GM12892 (cell line): ENCODE data around the gene GNA14.
"Not testable (repeated sequence)": the region's sequence is repeated elsewhere in the genome, so short reads cannot be mapped to it uniquely, and the experiment has no call there.

Source experiments
- DNase-seq: peaks from one replicate; pipeline ENCODE4 v3.0.0; 2011; ENCODE audit not compliant: insufficient read length
- FAIRE-seq: peaks from 2 replicates; lab custom pipeline; 2011; peaks lifted over from hg19 to GRCh38; lab: Jason Lieb, UNC
- POLR2A ChIP-seq: IDR thresholded peaks from 2 replicates; pipeline ENCODE4 v1.6.1; 2011; ENCODE audit warnings: low read depth, low read length, control low read depth
- POLR2AphosphoS5 ChIP-seq: IDR thresholded peaks from 2 replicates; pipeline ENCODE4 v1.6.1; 2011; ENCODE audit warnings: low read depth, low read length, control low read depth
- TAF1 ChIP-seq: IDR thresholded peaks from 2 replicates; pipeline ENCODE4 v1.6.1; 2011; ENCODE audit warnings: low read depth, mild to moderate bottlenecking, control low read depth, low read length, borderline replicate concordance

The GNA14 gene

GRCh38 chr9:77672183-77672582 lies 24.1 kb upstream of the GNA14 start:
- FAIRE-seq (no peak), DNase-seq (no peak)
- TF ChIP-seq POLR2A, result no peak
- no peak for TF ChIP-seq TAF1
- TF ChIP-seq POLR2AphosphoS5, result no peak

GRCh38 chr9:77667151-77667550 lies 19.0 kb upstream of the GNA14 start:
- DNase-seq (no peak), FAIRE-seq (no peak)
- TF ChIP-seq TAF1 (no peak), POLR2A (no peak), POLR2AphosphoS5 (no peak)

GRCh38 chr9:77663754-77664153 lies 15.6 kb upstream of the GNA14 start:
- DNase-seq, result no peak
- TF ChIP-seq POLR2AphosphoS5 (no peak), POLR2A (no peak), TAF1 (no peak)
- no peak for FAIRE-seq

GRCh38 chr9:77661566-77662085 lies 13.5 kb upstream of the GNA14 start:
- DNase-seq, result no peak
- TF ChIP-seq POLR2A (no peak), TAF1 (no peak), POLR2AphosphoS5 (no peak)
- no peak for FAIRE-seq

GRCh38 chr9:77659926-77660325 lies 11.8 kb upstream of the GNA14 start:
- no peak for TF ChIP-seq POLR2A
- FAIRE-seq (no peak), DNase-seq (no peak)

- TF ChIP-seq POLR2AphosphoS5, result no peak
- TF ChIP-seq POLR2A, result no peak
- no peak for TF ChIP-seq TAF1
- no peak for FAIRE-seq
- DNase-seq, result no peak
Observed at GRCh38 chr9:77651203-77651602, 3.1 kb upstream of the GNA14 start.

GRCh38 chr9:77649109-77649812 lies 1.1 kb upstream of the GNA14 start:
- TF ChIP-seq POLR2AphosphoS5 (no peak), TAF1 (no peak), POLR2A (no peak)
- FAIRE-seq, result no peak
- no peak for DNase-seq

- no peak for TF ChIP-seq TAF1
- TF ChIP-seq POLR2AphosphoS5, result no peak
- no peak for TF ChIP-seq POLR2A
- DNase-seq (no peak), FAIRE-seq (no peak)
Observed at GRCh38 chr9:77647267-77648233, 572 bp downstream of the GNA14 start.

- FAIRE-seq (no peak), DNase-seq (no peak)
- TF ChIP-seq POLR2A (no peak), POLR2AphosphoS5 (no peak), TAF1 (no peak)
Observed at GRCh38 chr9:77643871-77644270, 4.3 kb downstream of the GNA14 start.

- DNase-seq, result no peak
- FAIRE-seq, result no peak
- no peak for TF ChIP-seq POLR2A
- TF ChIP-seq POLR2AphosphoS5, result no peak
- no peak for TF ChIP-seq TAF1
Observed at GRCh38 chr9:77640741-77641580, 7.2 kb downstream of the GNA14 start.

GRCh38 chr9:77632652-77633051 lies 15.5 kb downstream of the GNA14 start:
- no peak for FAIRE-seq
- TF ChIP-seq POLR2A, result no peak
- TF ChIP-seq TAF1, result no peak
- TF ChIP-seq POLR2AphosphoS5, result no peak

GRCh38 chr9:77628864-77629263 lies 19.3 kb downstream of the GNA14 start:
- not testable (repeated sequence) for FAIRE-seq, DNase-seq

More at GRCh38 chr9:77632652-77633051, 15.5 kb downstream of the GNA14 start:
- no peak for DNase-seq
